ENCODE data around the gene HSPA1L.

DNA sequence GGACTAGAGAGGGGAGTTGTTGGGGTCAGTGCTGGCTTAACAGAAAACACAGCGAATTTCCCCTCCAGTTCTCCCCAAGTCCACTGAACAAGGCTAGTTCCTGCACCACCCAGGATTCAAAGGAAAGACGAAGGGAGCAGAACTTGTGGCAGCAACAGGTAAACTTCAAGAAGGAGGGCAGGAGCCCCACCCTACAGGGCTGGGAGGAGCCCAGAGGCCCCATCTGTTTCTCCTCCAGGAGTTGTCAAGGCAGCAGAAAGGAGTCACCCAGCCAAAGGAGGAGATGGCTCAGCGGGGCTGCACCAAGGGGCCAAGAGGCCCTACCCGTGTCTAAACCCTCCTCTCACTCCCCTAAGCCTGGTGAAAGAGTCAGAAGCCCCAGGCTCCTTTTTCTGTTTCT lies 50.9 kb downstream of the HSPA1L start:
- TF ChIP-seq GATA2 (IDR thresholded peaks at IDR 0.05; ENCODE audit: low read depth, low read length) (no peak), GATA3 (IDR thresholded peaks at IDR 0.05; ENCODE audit: low read depth, low read length) (no peak)
